HG03442 (cell line): Measurements from ENCODE around the gene FOXJ2.
"Not testable (repeated sequence)": the region's sequence is repeated elsewhere in the genome, so short reads cannot be mapped to it uniquely, and the experiment has no call there.

Experiments
- ATAC-seq: cut with Tn5 transposase; IDR thresholded peaks from one replicate; pipeline ENCODE4 v1.9.1; 2021; ENCODE audit warnings: mild to moderate bottlenecking, moderate library complexity; ENCODE audit not compliant: unreplicated experiment

FOXJ2 gene

DNA sequence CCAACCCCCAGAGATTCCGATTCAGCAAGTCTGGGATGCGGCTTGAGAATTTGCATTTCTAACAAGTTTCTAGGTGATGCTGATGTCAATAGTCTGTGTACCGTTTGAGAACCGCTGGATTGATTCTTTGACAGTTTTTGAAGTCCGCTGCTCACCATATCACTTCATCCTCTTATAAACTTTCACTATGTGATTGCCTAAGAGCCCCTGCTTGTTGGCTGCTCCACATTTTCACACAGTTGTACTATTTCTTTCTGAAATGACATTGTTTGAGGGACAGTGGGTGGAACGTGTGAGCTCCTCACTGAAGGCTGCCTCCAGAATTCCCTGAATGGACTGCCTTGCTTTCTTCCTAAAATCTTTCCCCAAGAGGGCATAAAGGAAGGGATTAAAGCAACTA, 26.0 kb downstream of the FOXJ2 start:
- ATAC-seq = no peak

GRCh38 chr12:8064131-8064530, 31.6 kb downstream of the FOXJ2 start:
- no peak for ATAC-seq

GRCh38 chr12:8065991-8066594, 33.6 kb downstream of the FOXJ2 start, which contains the start of gene C3AR1:
Gene C3AR1, minus strand, starts transcription at chr12:8066359. Its CDS starts 6,174 bp downstream, at chr12:8060185.
- peak; percentile 58 for ATAC-seq

DNA sequence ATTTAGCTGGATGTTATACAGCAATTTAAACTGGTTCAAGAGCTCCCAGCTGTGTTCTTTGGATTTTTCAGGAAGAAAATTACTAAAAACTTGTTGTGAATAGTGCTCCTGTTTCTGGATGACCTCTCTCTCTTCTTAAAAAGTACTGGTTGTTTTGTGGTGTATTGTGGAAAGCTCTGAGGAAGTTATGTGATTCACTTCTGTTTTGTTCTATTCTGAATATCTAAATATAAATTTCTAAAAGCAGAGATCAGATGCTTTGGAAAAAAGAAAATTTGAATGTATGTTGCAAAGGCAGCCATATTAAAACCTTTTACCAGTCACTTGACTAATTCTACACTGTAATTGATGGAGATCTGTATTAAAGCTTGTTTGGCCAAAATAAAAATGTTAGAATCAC, 37.1 kb downstream of the FOXJ2 start:
- ATAC-seq = no peak

DNA sequence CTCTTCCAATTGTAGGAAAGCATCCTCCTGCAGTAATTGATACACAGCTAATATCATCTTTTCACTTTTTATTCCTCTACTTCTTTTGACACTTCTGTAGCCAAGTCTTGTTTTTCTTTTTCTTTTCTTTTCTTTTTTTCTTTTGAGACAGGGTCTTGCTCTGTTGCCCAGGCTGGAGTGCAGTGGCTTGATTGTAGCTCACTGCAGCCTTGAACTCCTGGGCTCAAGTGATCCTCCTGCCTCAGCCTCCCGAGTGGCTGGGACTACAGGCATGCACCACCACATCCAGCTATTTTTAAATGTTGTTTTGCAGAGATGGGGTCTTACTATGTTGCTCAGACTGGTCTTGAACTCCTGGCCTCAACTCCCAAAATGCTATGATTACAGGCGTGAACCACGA, 39.3 kb downstream of the FOXJ2 start:
- not testable (repeated sequence) for ATAC-seq

DNA sequence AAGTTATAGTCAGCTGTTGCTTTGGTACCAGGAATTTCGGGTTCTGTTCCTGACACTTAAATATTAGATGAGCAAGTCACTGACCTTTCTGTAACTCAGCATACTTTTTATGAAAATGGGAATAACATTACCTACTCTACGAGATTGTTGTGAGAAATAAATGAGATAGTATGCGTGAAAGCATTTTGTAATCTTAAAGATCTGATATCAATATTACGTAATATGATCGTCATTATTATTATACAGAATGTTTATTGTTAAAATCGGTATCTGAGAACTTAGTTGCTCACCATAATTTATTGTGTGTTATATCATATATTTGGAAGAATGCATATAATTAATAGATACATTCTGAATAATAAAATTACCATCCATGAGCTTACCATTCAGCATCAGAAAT, 43.4 kb downstream of the FOXJ2 start:
- ATAC-seq = no peak

DNA sequence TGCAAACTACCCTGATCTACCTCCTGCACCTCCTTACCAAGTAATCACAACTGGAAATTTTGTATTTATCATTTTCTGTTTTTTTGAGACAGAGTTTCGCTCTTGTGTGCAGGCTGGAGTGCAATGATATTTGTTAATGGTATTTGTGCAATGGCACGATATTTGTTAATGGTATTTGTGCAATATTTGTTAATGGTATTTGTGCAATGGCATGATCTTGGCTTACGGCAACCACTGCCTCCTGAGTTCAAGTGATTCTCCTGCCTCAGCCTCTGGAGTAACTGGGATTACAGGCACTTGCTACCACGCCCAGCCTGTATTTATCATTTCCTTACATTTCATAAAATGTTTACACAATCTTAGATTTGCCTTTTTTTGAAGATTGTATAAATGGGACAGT, 43.9 kb downstream of the FOXJ2 start:
- ATAC-seq = no peak

- no peak for ATAC-seq
These were observed 44.7 kb downstream of the FOXJ2 start for GRCh38 chr12:8077207-8077606.

- ATAC-seq = no peak
These were observed 45.9 kb downstream of the FOXJ2 start for GRCh38 chr12:8078398-8078797.

GRCh38 chr12:8078916-8079315, 46.4 kb downstream of the FOXJ2 start:
- no peak for ATAC-seq

GRCh38 chr12:8080120-8080519, 47.6 kb downstream of the FOXJ2 start:
- no peak for ATAC-seq

DNA sequence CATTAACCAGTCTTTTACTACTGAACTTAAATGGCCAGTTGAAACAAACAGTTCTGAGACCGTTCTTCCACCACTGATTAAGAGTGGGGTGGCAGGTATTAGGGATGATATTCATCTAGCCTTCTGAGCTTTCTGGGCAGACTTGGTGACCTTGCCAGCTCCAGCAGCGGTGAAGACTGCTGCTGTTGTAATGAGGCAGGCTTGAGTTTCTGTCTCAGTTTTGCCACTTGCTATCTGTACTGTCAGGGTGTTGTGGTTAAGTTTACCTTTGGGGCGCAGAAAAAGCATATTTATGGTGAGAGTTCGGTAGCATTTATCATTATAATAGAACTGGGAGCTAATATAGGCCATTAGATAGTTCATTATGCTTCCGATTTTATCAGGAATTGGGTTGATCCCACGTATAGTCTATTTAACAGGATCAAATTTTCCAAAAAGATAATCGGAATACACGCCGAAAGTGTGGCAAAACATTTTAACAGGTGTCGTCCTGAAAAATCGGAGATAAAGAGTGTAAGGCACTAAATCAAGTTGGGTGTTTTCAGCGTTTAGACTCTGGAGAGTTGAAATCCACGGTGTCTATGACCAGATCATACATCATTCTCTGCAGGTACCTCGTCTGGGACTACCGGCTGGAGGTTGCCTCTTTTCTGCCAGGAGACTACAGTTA, 48.9 kb downstream of the FOXJ2 start:
- no peak for ATAC-seq

DNA sequence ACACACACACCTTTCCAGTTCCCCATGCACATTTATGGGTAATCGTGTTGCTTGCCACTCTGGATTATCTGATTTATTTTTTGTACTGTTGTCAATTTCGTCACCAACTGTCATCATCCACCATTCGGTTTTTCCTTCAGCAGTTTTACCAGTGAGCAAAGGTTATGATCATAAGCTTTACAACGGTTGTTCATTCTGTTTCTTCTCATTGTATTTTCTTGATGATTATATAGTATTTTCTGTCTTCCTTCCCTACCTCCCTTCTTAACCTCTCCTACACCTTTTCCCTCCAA, 50.2 kb downstream of the FOXJ2 start:
- no peak for ATAC-seq

- ATAC-seq = not testable (repeated sequence)
These were observed 51.8 kb downstream of the FOXJ2 start for GRCh38 chr12:8084351-8084750.

- no peak for ATAC-seq
These were observed 55.1 kb downstream of the FOXJ2 start for GRCh38 chr12:8087666-8088065.

- ATAC-seq = peak; percentile 60
These were observed 56.1 kb downstream of the FOXJ2 start for GRCh38 chr12:8088574-8088973.

DNA sequence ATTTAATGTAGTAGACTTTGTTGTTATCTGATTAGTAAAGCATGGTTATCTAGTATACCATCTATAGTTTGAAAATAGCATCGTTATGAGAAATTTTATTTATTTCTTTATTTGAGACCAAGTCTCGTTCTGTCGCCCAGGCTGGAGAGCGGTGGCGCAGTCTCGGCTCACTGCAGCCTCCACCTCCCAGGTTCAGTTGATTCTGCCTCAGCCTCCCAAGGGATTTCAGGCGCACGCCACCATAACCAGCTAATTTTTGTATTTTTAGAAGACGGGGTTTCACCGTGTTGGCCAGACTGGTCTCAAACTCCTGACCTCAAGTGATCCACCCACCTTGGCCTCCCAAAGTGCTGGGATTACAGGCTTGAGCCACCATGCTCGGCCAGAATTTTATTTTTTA, 56.8 kb downstream of the FOXJ2 start:
- ATAC-seq = not testable (repeated sequence)

- ATAC-seq = no peak
These were observed 57.2 kb downstream of the FOXJ2 start for GRCh38 chr12:8089716-8090115.

DNA sequence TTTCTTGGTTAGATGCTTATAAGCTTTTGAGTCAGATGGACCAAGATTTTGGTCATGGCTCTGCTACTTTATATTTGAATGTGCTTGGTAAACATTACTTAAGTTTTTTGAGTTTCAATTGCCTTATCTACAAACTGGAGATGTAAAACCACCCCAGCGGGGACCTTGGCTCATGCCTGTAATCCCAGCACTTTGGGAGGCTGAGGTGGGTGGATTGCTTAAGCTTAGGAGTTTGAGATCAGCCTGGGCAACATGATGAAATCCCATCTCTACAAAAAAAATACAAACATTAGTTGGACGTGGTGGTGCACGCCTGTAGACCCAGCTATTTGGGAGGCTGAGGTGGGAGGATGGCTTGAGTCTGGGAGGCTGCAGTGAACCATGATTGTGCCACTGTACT, 60.8 kb downstream of the FOXJ2 start:
- ATAC-seq = no peak

DNA sequence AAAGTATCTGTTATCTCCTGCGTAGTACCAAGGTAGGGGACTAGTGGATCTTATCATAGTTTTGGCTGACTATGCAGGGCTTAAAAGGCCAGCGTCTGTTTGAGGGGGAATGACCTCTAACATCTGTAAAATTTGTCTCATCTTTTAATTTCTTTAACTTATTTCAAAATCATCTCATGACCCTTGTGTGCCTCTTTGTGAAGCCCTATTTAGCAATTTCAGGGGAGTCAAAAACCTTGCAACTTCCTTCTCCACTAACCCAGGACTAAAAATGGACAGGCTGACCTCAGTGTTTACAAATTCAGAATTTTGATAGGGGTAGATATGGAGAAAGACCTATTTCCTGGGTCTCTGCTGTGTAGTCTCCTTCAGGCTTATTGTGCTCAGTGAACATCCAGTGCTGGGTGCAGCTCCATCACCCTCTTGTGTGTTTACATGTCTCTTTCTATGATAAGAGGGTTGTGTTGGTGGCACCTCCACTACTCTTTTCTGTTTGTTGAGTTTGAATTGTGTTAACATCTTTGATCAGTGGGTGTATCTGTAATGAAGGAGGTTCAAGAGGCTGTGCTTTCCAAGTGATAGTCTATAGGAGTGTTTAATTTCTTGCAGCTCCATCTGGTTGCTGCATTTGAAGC, 63.9 kb downstream of the FOXJ2 start:
- ATAC-seq = no peak

GRCh38 chr12:8099235-8099634, 66.7 kb downstream of the FOXJ2 start:
- no peak for ATAC-seq
